NCI-H774 (cell line): ENCODE results near the gene INPP5A.
"Not testable (repeated sequence)": the region's sequence is repeated elsewhere in the genome, so short reads cannot be mapped to it uniquely, and the experiment has no call there.

Experiments
- DNase-seq: peaks from one replicate; lab custom pipeline; 2025; lab: John Stamatoyannopoulos, UW

Gene INPP5A

GRCh38 chr10:132564690-132565089, 27.1 kb downstream of the INPP5A start:
- DNase-seq: no peak

GRCh38 chr10:132565516-132566209, 28.1 kb downstream of the INPP5A start:
- DNase-seq: no peak

GRCh38 chr10:132566892-132567291, 29.3 kb downstream of the INPP5A start:
- no peak for DNase-seq

- DNase-seq: no peak
Observed at GRCh38 chr10:132570265-132570664, 32.7 kb downstream of the INPP5A start.

GRCh38 chr10:132570771-132571649, 33.4 kb downstream of the INPP5A start:
- no peak for DNase-seq

- no peak for DNase-seq
Observed at GRCh38 chr10:132571650-132572544, 34.3 kb downstream of the INPP5A start.

- no peak for DNase-seq
Observed at GRCh38 chr10:132572545-132572937, 35.0 kb downstream of the INPP5A start.

GRCh38 chr10:132572946-132573345, 35.4 kb downstream of the INPP5A start:
- DNase-seq: not testable (repeated sequence)

GRCh38 chr10:132574288-132574687, 36.7 kb downstream of the INPP5A start:
- no peak for DNase-seq

- DNase-seq: no peak
Observed at GRCh38 chr10:132574783-132575319, 37.3 kb downstream of the INPP5A start.

GRCh38 chr10:132575320-132576201, 38.0 kb downstream of the INPP5A start:
- no peak for DNase-seq

- DNase-seq: no peak
Observed at GRCh38 chr10:132576671-132577349, 39.2 kb downstream of the INPP5A start.

- no peak for DNase-seq
Observed at GRCh38 chr10:132577350-132578003, 39.9 kb downstream of the INPP5A start.

- no peak for DNase-seq
Observed at GRCh38 chr10:132578287-132578951, 40.8 kb downstream of the INPP5A start.

- DNase-seq: no peak
Observed at GRCh38 chr10:132579027-132579859, 41.7 kb downstream of the INPP5A start.

GRCh38 chr10:132580143-132580542, 42.6 kb downstream of the INPP5A start:
- DNase-seq: no peak

- DNase-seq: no peak
Observed at GRCh38 chr10:132580617-132581016, 43.0 kb downstream of the INPP5A start.

- DNase-seq: no peak
Observed at GRCh38 chr10:132582137-132582536, 44.5 kb downstream of the INPP5A start.
